Measurements from ENCODE around the gene ARPC1B.
A peak's percentile ranks its signal among the peaks of the same experiment; 100 is the strongest.

The ARPC1B gene

DNA sequence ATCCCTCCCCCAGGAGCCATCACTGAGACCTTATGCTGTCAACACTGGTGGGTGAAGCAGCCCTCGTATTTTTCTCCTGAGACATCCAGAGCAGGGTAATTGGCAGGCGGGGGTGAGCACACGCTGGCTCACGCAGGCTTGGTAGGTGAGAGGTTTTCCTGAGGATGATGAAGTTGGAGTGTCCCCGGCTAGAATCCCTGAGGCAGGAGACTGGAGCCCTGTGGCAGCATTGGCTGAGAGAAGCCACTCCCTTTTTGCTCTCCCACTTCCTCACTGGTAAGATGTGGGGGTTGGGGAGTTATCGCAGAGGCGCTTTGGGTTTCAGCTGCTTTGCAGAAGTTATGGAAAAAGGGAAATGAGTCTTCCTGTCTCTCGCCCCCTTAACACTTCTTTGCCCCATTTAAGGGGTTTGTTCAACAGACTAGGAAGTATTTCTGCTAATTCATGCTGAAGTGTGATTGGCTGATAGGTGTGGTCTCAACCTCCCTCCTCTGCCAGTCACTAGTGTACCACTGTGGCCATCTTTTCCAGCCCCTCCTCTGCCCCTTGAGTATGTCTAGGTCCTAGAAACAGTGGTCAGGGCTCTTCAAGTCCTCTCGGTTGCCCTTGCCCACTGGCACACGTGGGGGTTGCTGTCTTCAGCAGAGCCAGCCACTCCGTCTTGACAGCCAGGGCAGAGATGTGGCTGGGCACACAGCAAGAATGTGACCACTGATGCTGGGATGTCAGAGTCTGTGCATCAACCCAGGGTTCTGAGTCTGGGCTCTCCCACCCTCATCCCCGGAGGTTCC, 5.7 kb downstream of the ARPC1B start:
- TF ChIP-seq, protein P1, sequence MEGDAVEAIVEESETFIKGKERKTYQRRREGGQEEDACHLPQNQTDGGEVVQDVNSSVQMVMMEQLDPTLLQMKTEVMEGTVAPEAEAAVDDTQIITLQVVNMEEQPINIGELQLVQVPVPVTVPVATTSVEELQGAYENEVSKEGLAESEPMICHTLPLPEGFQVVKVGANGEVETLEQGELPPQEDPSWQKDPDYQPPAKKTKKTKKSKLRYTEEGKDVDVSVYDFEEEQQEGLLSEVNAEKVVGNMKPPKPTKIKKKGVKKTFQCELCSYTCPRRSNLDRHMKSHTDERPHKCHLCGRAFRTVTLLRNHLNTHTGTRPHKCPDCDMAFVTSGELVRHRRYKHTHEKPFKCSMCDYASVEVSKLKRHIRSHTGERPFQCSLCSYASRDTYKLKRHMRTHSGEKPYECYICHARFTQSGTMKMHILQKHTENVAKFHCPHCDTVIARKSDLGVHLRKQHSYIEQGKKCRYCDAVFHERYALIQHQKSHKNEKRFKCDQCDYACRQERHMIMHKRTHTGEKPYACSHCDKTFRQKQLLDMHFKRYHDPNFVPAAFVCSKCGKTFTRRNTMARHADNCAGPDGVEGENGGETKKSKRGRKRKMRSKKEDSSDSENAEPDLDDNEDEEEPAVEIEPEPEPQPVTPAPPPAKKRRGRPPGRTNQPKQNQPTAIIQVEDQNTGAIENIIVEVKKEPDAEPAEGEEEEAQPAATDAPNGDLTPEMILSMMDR (IDR thresholded peaks at IDR 0.05; ENCODE audit: low read length, missing control alignments): no peak
- DNase-seq (ENCODE audit: low read depth): peak; percentile 73
- H3K4me3 ChIP-seq (replicated peaks; ENCODE audit: low read depth, low read length): peak overlapping the region; percentile 36

DNA sequence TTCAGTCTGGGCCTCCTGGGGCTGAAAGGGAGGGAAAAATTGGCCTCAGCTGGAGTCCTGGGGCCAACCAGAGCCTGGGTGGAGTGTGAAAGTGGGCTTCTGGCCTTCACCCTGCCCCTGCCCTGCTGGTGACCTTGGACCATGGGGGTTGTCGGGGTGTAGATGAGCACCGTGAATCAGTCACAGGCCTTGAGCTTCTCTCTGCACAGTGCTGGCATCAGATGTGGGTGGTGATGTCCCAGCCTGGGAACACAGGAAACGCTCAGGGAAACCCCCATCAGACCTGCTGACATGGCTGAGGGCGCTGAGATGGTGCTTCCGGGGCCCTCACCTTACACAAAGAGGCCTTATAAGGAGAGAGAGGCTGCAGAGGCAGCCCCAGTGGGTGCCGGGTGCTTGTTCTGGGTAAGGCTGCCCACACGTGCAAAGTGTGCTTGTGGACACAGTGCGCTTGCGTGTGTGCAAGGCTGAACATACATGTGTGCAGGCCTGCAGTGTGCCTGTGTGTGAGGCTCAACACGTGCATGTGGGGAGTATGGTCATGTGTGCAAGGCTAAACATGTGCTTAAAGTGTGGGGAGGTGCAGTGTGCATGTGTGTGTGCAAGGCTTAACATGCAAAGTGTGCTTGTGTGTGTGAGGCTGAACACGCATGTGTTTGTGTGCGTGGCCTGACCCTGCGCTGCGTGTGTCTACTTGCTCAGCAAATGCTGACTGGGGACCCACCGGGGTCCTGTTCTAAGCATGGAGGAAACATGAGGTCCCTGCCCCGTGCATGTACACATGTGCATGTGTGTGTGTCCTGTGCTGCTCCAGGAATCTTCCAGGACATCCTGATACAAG, 6.5 kb downstream of the ARPC1B start:
- no peak overlapping the region for H3K4me3 ChIP-seq (replicated peaks; ENCODE audit: low read depth, low read length)
- DNase-seq (ENCODE audit: low read depth): peak; percentile 64
- TF ChIP-seq, protein P1 (IDR thresholded peaks at IDR 0.05; ENCODE audit: low read length, missing control alignments): no peak

DNA sequence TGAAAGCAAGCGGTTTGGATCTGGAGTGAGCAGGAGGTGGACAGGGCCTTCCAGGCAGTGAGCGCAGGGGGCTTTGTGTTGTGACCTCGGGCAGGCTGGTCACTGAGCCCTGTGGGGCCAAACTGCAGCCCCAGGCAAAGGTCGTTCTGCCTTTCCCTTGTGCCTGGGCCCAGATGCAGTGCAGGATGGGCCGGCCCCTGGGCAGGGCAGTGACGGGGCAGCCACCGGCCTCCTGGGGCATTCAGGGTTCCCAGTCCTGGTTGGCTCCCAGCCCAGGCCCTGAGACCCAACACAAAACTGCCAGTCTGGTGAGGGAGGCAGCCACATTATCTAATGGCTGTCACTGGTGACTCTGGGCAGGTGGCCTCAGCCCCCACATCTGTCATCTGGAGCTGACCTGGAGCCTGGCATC, 7.1 kb downstream of the ARPC1B start:
- no peak overlapping the region for H3K4me3 ChIP-seq (replicated peaks; ENCODE audit: low read depth, low read length)
- TF ChIP-seq, protein P1 (IDR thresholded peaks at IDR 0.05; ENCODE audit: low read length, missing control alignments): no peak
- DNase-seq (ENCODE audit: low read depth): no peak

DNA sequence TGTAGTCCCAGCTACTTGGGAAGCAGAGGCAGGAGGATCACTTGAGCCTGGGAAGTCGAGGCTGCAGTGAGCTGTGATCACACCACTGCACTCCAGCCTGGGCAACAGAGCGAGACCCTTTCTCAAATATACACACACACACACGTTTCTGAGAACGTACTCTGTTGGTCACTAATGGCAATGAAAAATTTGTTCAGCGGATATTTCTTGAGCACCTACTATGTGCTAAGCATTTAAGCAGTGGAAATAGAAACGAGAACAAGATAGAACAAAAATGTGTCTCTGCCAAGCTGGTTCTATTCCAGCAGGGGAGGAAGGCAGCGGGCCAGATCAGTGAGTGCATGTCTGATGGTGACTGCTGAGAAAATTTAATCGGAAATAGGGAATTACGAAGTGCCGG, 8.7 kb downstream of the ARPC1B start:
- no peak for DNase-seq (ENCODE audit: low read depth)
- H3K4me3 ChIP-seq (replicated peaks; ENCODE audit: low read depth, low read length): no peak overlapping the region
- TF ChIP-seq, protein P1 (IDR thresholded peaks at IDR 0.05; ENCODE audit: low read length, missing control alignments): no peak

DNA sequence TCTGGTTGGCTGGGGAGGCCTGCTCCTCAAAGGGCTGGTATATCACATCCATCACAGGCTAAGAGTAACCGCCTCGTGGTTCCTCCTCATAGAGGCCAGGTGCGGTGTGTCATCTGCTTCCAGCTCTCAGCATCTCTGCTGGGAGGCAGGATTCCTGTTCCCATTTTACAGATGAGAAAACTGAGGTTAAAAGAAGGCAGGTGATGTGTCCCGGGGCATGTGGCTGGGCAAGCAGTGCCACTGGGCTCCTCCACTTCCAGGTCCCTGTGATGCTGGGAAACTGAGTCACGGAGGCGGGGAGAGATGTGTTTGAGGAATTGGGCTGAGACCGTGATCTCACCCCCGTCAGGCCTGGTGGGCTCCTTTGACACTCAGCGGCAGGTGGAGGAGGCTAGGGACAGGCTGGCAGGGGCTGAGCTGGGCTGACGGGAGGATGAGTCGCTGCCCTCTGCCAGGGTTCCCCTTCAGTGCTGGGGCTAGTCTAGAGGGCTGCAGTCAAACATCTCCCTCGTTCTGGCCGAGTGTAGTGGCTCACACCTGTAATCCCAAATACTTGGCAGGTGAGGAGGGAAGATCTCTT, 9.4 kb downstream of the ARPC1B start:
- no peak for DNase-seq (ENCODE audit: low read depth)
- no peak overlapping the region for H3K4me3 ChIP-seq (replicated peaks; ENCODE audit: low read depth, low read length)
- TF ChIP-seq, protein P1 (IDR thresholded peaks at IDR 0.05; ENCODE audit: low read length, missing control alignments): no peak

DNA sequence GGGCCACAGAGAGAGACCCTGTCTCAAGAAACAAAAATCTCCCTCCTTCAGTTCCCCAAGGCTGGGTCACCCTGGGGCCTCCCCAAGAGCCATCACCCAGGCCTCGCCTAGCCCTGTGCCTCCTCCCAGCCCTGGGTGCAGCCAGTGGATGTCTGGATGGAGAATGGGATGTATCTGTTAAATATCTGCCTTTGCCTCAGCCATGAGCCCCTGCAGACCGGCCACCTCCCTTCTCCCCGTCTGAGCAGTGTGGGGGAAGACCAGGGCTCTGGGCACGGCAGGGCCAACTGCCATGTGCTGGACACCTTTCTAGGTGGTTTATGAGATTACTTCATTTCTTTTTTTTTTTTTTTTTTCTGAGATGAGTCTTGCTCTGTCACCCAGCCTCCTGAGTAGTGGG, 10.0 kb downstream of the ARPC1B start:
- H3K4me3 ChIP-seq (replicated peaks; ENCODE audit: low read depth, low read length): no peak overlapping the region
- DNase-seq (ENCODE audit: low read depth): no peak
- TF ChIP-seq, protein P1 (IDR thresholded peaks at IDR 0.05; ENCODE audit: low read length, missing control alignments): no peak

Measured in fibroblast of pulmonary artery (primary cell).